Heart left ventricle (tissue), 16 donors: ENCODE measurements around the gene APPL2. TPM values are rescaled to one million over a fixed set of nuclear protein-coding genes. Genes with fewer than 3 reads are reported as not detected.

Experiments
- ATAC-seq, 4 donors: fragments of 200-7000 bp; cut with Tn5 transposase; one replicate each; pipeline ENCODE4 v1.9.1; 2020 to 2022; ENCODE audit warnings: moderate library complexity in 4 of 4, mild to moderate bottlenecking in 3 of 4, moderate number of reproducible peaks in 1 of 4
- DNase-seq, 5 donors: peaks; one replicate each; pipeline ENCODE4 v3.0.0-alpha.2; 2020
- H3K27ac ChIP-seq, 12 donors: fragments of 200-600 bp; sonication (generic) in 4 of 12; one replicate each; pipeline versions ENCODE4 v1.5.0 to v1.8.0; 2016 to 2022; ENCODE audit warnings: mild to moderate bottlenecking in 2 of 12
- H3K27me3 ChIP-seq, 9 donors: fragments of 200-600 bp; sonication (generic) in 2 of 9; one replicate each; pipeline versions ENCODE4 v1.5.1 to v1.8.0; 2016 to 2022; ENCODE audit warnings: mild to moderate bottlenecking in 3 of 9
- H3K36me3 ChIP-seq, 9 donors: fragments of 200-600 bp; sonication (generic) in 2 of 9; one replicate each; pipeline versions ENCODE4 v1.5.0 to v1.8.0; 2018 to 2022; ENCODE audit warnings: mild to moderate bottlenecking in 2 of 9
- H3K4me1 ChIP-seq, 12 donors: fragments of 200-600 bp; sonication (generic) in 4 of 12; one replicate each; pipeline versions ENCODE4 v1.5.0 to v1.8.0; 2016 to 2022; ENCODE audit warnings: mild to moderate bottlenecking in 3 of 12
- H3K4me3 ChIP-seq, 12 donors: fragments of 200-600 bp; sonication (generic) in 4 of 12; one replicate each; pipeline versions ENCODE4 v1.5.0 to v1.8.0; 2017 to 2022; ENCODE audit warnings: mild to moderate bottlenecking in 9 of 12, moderate library complexity in 4 of 12
- H3K9me3 ChIP-seq, 12 donors: fragments of 200-600 bp; sonication (generic) in 4 of 12; one replicate each; pipeline versions ENCODE4 v1.5.0 to v1.8.0; 2016 to 2022; ENCODE audit warnings: mild to moderate bottlenecking in 1 of 12
- CTCF ChIP-seq, 12 donors: fragments of 200-600 bp; sonication (generic) in 4 of 12; IDR thresholded peaks; one replicate each; pipeline versions ENCODE4 v1.5.0 to v1.8.0; 2018 to 2022; ENCODE audit warnings: antibody characterized with exemption in 12 of 12, mild to moderate bottlenecking in 5 of 12
- POLR2A ChIP-seq, 2 donors: fragments of 450-650 bp; IDR thresholded peaks; one replicate each; pipeline ENCODE4 v1.6.1; 2017; ENCODE audit warnings: antibody characterized with exemption in 2 of 2, mild to moderate bottlenecking in 2 of 2, moderate library complexity in 2 of 2
- WGBS, 4 donors: extraction: QIAGEN DNeasy Blood & Tissue Kit in 2 of 4; methylation state at CpG; one replicate each; pipeline versions ENCODE4 v1.1.5 to v1.1.7; 2013 to 2018; 5-methylcytosine and 5-hydroxymethylcytosine counted together
- intact Hi-C, 10 donors: fragments of 100-400 bp; cut with DNase I; formaldehyde crosslinking; loops; one replicate each; pipeline versions ENCODE4 v1.11.1 to v1.14.2; 2022
- polyA plus RNA-seq, 2 donors: library from polyadenylated mRNA; stranded (reverse); fragments of 200-250 nt; gene quantifications; one replicate each; pipeline ENCODE4 v1.2.3, GENCODE V29; 2013
- total RNA-seq, 9 donors: library from RNA; depleted of rRNA in 2 of 9; stranded (reverse); fragments of >200 nt in 2 of 9; fragmentation: NEBNext Ultra II Directional in 3 of 9; extraction: Animal tissue kit (Norgen Biotek cat#: 25700) in 3 of 9; gene quantifications; one replicate each; pipeline versions ENCODE4 v1.1.0 to v1.2.4, GENCODE V29; 2016 to 2023
- donor health status: ischemic (EF 13 %, LVEDD 7.1; RV severe dilation, severe dysfunction).
- donor health status: healthy with polysubstance abuse.
- donor health status: DM: no; HTN: yes; CAD: no.
- donor health status: DM: no; HTN: no; CAD: no.
- donor health status: ischemic (EF 25% LVEDD 6.9; RV normal size, moderate dysfunction).
- donor health status: ischemic (EF 25% LVEDD 5.7; RV mildly dilated, moderate dysfunction).
- donor health status: healthy.
- donor health status: DM: yes; HTN: yes; CAD: no.
- donor health status: ischemic (EF 35%, LVEDD 5.7; RV mildly dilated, moderate dysfunction).
- donor health status: nonischemic (EF 11% LVEDD 7.7; RV severe dilation, severe dysfunction).
- donor health status: DM: yes; HTN: yes; CAD: no.
- donor health status: PGD.
- donor health status: ischemic (EF 29% LVEDD 5.4; RV normal size, mild dysfunction).
- donor health status: nonischemic (EF 23%, LVEDD 6.1; RV moderate dilation, normal function).

The APPL2 gene
- total and polyA plus RNA-seq, 11 donors: 7.7 to 36.7 (median 16.0) TPM

- Histone ChIP-seq H3K36me3 (peaks cover 0 to 100% (median 93%) of the 10 kb centered on the region in 9 donors), H3K4me1 (peaks cover 0 to 9% (median 0%) of the 10 kb centered on the region in 12 donors), H3K4me3 (no peak overlapping the region), H3K27ac (no peak overlapping the region), H3K9me3 (no peaks in the 10 kb centered on the region), H3K27me3 (no peaks in the 10 kb centered on the region)
- 93 to 98% (median 94%) methylated on average over 3 of the region's 3 CpGs for WGBS, 4 donors
- ATAC-seq (no peak), DNase-seq (no peak)
- no peak for TF ChIP-seq POLR2A (IDR thresholded peaks at IDR 0.05)
- TF ChIP-seq CTCF (IDR thresholded peaks at IDR 0.05): no peak
- intact Hi-C loops: no loop called here
These were observed 93.7 kb downstream of the APPL2 start for GRCh38 chr12:105142259-105142658.

GRCh38 chr12:105141320-105141922 lies 94.6 kb downstream of the APPL2 start:
- H3K27me3 ChIP-seq: no peaks in the 10 kb centered on the region
- H3K4me1 ChIP-seq: peaks cover 0 to 9% (median 0%) of the 10 kb centered on the region in 12 donors
- no peak for DNase-seq
- no peak overlapping the region for H3K27ac ChIP-seq
- ATAC-seq: no peak
- peaks cover 0 to 100% (median 93%) of the 10 kb centered on the region in 9 donors for H3K36me3 ChIP-seq
- no peak for TF ChIP-seq POLR2A (IDR thresholded peaks at IDR 0.05)
- TF ChIP-seq CTCF (IDR thresholded peaks at IDR 0.05): no peak
- H3K9me3 ChIP-seq: no peaks in the 10 kb centered on the region
- H3K4me3 ChIP-seq: no peak overlapping the region
- 90 to 93% (median 90%) methylated on average over 6 of the region's 6 CpGs for WGBS, 4 donors
- intact Hi-C loops: no loop called here

GRCh38 chr12:105138248-105138647 lies 97.7 kb downstream of the APPL2 start:
- H3K36me3 ChIP-seq: peaks cover 0 to 100% (median 96%) of the 10 kb centered on the region in 9 donors
- no peak for TF ChIP-seq CTCF (IDR thresholded peaks at IDR 0.05)
- TF ChIP-seq POLR2A (IDR thresholded peaks at IDR 0.05): no peak
- H3K27ac ChIP-seq: no peak overlapping the region
- H3K27me3 ChIP-seq: no peaks in the 10 kb centered on the region
- no peaks in the 10 kb centered on the region for H3K9me3 ChIP-seq
- ATAC-seq: no peak
- intact Hi-C loops: no loop called here
- WGBS, 4 donors: 89 to 94% (median 90%) methylated on average over 2 of the region's 2 CpGs
- DNase-seq: no peak
- H3K4me1 ChIP-seq: peaks cover 0 to 6% (median 0%) of the 10 kb centered on the region in 12 donors
- H3K4me3 ChIP-seq: no peak overlapping the region

Other genes starting within 250 kb of the APPL2 start
- 10 to 100 TPM in 4 of 9 donors, 1 to 10 TPM in 5; 3.5 to 14.5 (median 9.3) TPM for gene NOPCHAP1, start 249.9 kb downstream of the APPL2 start, total RNA-seq
- gene NOPCHAP1, start 249.9 kb downstream of the APPL2 start, polyA plus RNA-seq: 1 to 10 TPM; 5.6 to 7.4 TPM
- gene ALDH1L2, start 151.7 kb downstream of the APPL2 start, total RNA-seq: 1 to 10 TPM in 8 of 9 donors, under 1 TPM in 1; 0.81 to 6.7 (median 2.0) TPM
- 1 to 10 TPM in 1 of 2 donors, under 1 TPM in 1; 0.53 to 2.3 TPM for gene ALDH1L2, start 151.7 kb downstream of the APPL2 start, polyA plus RNA-seq
- gene WASHC4, start 128.4 kb downstream of the APPL2 start, total RNA-seq: 10 to 100 TPM; 15.3 to 42.9 (median 25.3) TPM
- gene WASHC4, start 128.4 kb downstream of the APPL2 start, polyA plus RNA-seq: 10 to 100 TPM in 1 of 2 donors, 1 to 10 TPM in 1; 9.3 to 14.6 TPM
- 10 to 100 TPM in 2 of 9 donors, 1 to 10 TPM in 3, under 1 TPM in 3, not detected in 1; 0.52 to 14.5 (median 1.5) TPM for gene C12orf75, start 94.5 kb upstream of the APPL2 start, total RNA-seq
- gene C12orf75, start 94.5 kb upstream of the APPL2 start, polyA plus RNA-seq: 1 to 10 TPM in 1 of 2 donors, under 1 TPM in 1; 0.33 to 1.7 TPM